GM18519 (cell line): ENCODE measurements around the gene TMEM191B.
"Not testable (repeated sequence)": the region's sequence is repeated elsewhere in the genome, so short reads cannot be mapped to it uniquely, and the experiment has no call there.

Experiments
- ATAC-seq: cut with Tn5 transposase; IDR thresholded peaks from one replicate; pipeline ENCODE4 v1.9.1; 2021; ENCODE audit warnings: mild to moderate bottlenecking, moderate library complexity; ENCODE audit not compliant: unreplicated experiment, low FRiP score

Gene TMEM191B

DNA sequence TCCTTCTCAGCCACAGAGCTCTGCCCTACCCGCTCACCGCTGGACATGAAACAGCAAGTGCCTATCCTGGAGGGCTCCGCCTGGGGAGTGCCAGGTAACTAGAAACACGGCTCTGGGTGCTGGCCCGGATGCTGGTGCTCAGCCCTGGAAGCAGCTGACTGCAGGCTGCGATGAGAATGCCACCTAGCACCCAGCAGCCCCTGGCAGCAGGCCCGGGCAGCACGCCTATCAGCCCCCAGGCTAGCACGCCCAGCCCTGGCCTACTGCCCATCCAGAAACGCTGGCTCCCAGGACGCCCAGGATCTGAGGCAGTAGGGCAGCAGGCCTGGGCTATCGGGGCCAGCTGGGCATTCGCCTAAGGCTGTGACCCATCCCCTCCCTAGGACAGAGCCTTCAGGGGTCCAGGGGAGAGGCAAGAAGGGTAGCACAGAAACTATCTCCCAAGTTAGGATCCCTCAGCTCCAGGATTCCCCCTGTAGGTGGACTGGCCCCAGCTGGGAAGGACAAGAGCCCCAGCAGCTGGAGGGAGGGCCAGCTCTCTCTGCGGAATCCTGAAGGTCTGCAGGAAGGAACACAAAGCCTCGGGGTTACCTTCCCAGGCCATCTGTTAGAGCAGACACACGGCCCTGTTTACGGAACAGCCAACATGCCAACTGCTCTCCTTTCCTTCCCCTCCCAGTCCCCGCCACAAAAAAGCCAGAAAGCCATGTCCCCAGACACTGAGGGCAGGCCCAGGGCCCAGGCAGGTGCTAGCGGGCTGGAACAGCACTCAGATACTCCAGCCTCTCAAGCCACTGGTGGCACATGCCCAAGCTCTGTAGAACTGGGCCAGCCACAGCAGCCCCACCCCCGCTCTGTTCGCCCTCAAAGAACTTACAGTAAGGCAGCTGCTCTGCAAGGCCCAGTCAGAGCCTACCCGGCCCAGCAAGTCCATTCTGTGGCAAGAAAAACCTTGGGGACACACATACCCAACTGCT is 27.0 kb downstream of the TMEM191B start:
- not testable (repeated sequence) for ATAC-seq

DNA sequence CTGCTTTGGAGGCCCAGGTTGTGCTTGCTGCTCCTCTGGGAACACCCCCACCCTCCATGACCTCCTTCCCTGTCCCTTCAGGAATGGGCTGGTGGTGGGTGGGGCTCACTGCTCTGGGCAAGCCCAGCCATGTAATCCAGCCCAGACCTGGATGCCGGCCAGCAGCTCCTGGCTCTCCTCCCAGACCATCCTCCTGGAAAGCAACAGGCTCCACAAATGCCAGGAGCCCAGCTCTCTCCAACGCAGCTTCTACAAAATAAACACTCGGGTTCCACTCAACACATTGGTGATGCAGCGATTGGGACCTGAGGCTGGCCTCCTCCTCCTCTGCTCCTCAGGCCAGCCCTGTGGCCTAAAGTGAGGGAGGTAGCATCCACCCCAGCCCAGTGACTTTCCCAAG is 30.9 kb downstream of the TMEM191B start:
- not testable (repeated sequence) for ATAC-seq

GRCh38 chr22:18558939-18559338 is 31.3 kb downstream of the TMEM191B start:
- ATAC-seq: not testable (repeated sequence)

- ATAC-seq: not testable (repeated sequence)
These were observed 32.7 kb downstream of the TMEM191B start for GRCh38 chr22:18560099-18560974.

- ATAC-seq: not testable (repeated sequence)
These were observed 43.1 kb downstream of the TMEM191B start for GRCh38 chr22:18570509-18571246.

- not testable (repeated sequence) for ATAC-seq
These were observed 46.0 kb downstream of the TMEM191B start for GRCh38 chr22:18573483-18574164.

GRCh38 chr22:18574555-18574954 is 47.0 kb downstream of the TMEM191B start:
- ATAC-seq: not testable (repeated sequence)

GRCh38 chr22:18575686-18576085 is 48.1 kb downstream of the TMEM191B start:
- ATAC-seq: not testable (repeated sequence)

- ATAC-seq: not testable (repeated sequence)
These were observed 49.7 kb downstream of the TMEM191B start for GRCh38 chr22:18577090-18577818.

GRCh38 chr22:18577847-18578246 is 50.2 kb downstream of the TMEM191B start:
- not testable (repeated sequence) for ATAC-seq
